HepG2 (cell line): ENCODE results near the gene KCNK15. TPM values are rescaled to one million over a fixed set of nuclear protein-coding genes. Genes with fewer than 3 reads are reported as not detected.

ENCODE experiments used
- ARNTL ChIP-seq: sonication (generic); formaldehyde crosslinking; IDR thresholded peaks from 2 replicates; pipeline ENCODE4 v1.4.0; 2020; ENCODE audit warnings: mild to moderate bottlenecking, missing genetic modification reagents
- BCL3 ChIP-seq: sonication (generic); formaldehyde crosslinking; IDR thresholded peaks from 2 replicates; pipeline ENCODE4 v1.5.1; 2020; ENCODE audit warnings: mild to moderate bottlenecking, missing genetic modification reagents, moderate library complexity
- CEBPB ChIP-seq: IDR thresholded peaks from 2 replicates; pipeline ENCODE4 v1.6.1; 2011; ENCODE audit warnings: low read depth, low read length, improper control_type of control experiment, borderline replicate concordance
- CHD2 ChIP-seq: IDR thresholded peaks from 2 replicates; pipeline ENCODE4 v1.6.1; 2011; ENCODE audit warnings: low read depth, low read length, improper control_type of control experiment
- FOXA1 ChIP-seq, 2 experiments: fragments of 450-650 bp in 1 of 2; sonication (generic) in 1 of 2; formaldehyde crosslinking in 1 of 2; IDR thresholded peaks; 2 replicates each; pipeline versions ENCODE4 v1.4.0 to v1.6.1; 2016 to 2020; ENCODE audit warnings: missing genetic modification reagents in 1 of 2
- FOXC1 ChIP-seq: sonication (generic); formaldehyde crosslinking; IDR thresholded peaks from 2 replicates; pipeline ENCODE4 v1.8.0; 2022; ENCODE audit warnings: mild to moderate bottlenecking, missing genetic modification reagents, borderline replicate concordance
- GTF3A ChIP-seq: sonication (generic); formaldehyde crosslinking; conservative IDR thresholded peaks from 2 replicates; pipeline ENCODE4 v1.4.0; 2020; ENCODE audit warnings: mild to moderate bottlenecking, missing genetic modification reagents
- IRX3 ChIP-seq: sonication (generic); formaldehyde crosslinking; IDR thresholded peaks from 2 replicates; pipeline ENCODE4 v1.8.1; 2023; ENCODE audit warnings: mild to moderate bottlenecking, low read depth, missing genetic modification reagents, borderline replicate concordance
- MEIS1 ChIP-seq: sonication (generic); formaldehyde crosslinking; IDR thresholded peaks from 2 replicates; pipeline ENCODE4 v1.9.0; 2021; ENCODE audit warnings: mild to moderate bottlenecking, missing genetic modification reagents, moderate library complexity, borderline replicate concordance
- NFYB ChIP-seq: sonication (generic); formaldehyde crosslinking; IDR thresholded peaks from 2 replicates; pipeline ENCODE4 v1.4.0; 2020; ENCODE audit warnings: missing genetic modification reagents
- PBX2 ChIP-seq: IDR thresholded peaks from 2 replicates; pipeline ENCODE4 v1.6.1; 2016; ENCODE audit warnings: control low read depth
- PCBP2 ChIP-seq: fragments of 200-400 bp; formaldehyde crosslinking; optimal IDR thresholded peaks from 2 replicates; pipeline ENCODE3; 2018; ENCODE audit warnings: low read length, low read depth; ENCODE audit not compliant: poor library complexity, severe bottlenecking
- RAD21 ChIP-seq: fragments of 450-650 bp; formaldehyde crosslinking; IDR thresholded peaks from 2 replicates; pipeline ENCODE4 v1.5.0; 2020; ENCODE audit warnings: mild to moderate bottlenecking
- RNF219 ChIP-seq: sonication (generic); formaldehyde crosslinking; IDR thresholded peaks from 2 replicates; pipeline ENCODE4 v1.5.0; 2020; ENCODE audit warnings: mild to moderate bottlenecking, missing genetic modification reagents
- TBP ChIP-seq: sonication (generic); formaldehyde crosslinking; IDR thresholded peaks from 2 replicates; pipeline ENCODE4 v1.5.0; 2020; ENCODE audit warnings: missing genetic modification reagents
- ZFP1 ChIP-seq: IDR thresholded peaks from 2 replicates; pipeline ENCODE4 v1.6.1; 2016
- ZMAT5 ChIP-seq: sonication (generic); formaldehyde crosslinking; IDR thresholded peaks from 2 replicates; pipeline ENCODE4 v1.5.0; 2020; ENCODE audit warnings: mild to moderate bottlenecking, low read depth, missing genetic modification reagents, borderline replicate concordance
- ZNF263 ChIP-seq: sonication (generic); formaldehyde crosslinking; IDR thresholded peaks from 2 replicates; pipeline ENCODE4 v1.4.0; 2020; ENCODE audit warnings: missing genetic modification reagents
- ZNF276 ChIP-seq: sonication (generic); formaldehyde crosslinking; IDR thresholded peaks from 2 replicates; pipeline ENCODE4 v1.4.0; 2020; ENCODE audit warnings: mild to moderate bottlenecking, low read depth, missing genetic modification reagents
- ZNF354B ChIP-seq: sonication (generic); formaldehyde crosslinking; IDR thresholded peaks from 2 replicates; pipeline ENCODE4 v1.8.0; 2022; ENCODE audit warnings: mild to moderate bottlenecking, missing genetic modification reagents
- ZNF367 ChIP-seq: sonication (generic); formaldehyde crosslinking; IDR thresholded peaks from 2 replicates; pipeline ENCODE4 v1.4.0; 2020; ENCODE audit warnings: missing genetic modification reagents, borderline replicate concordance
- ZNF430 ChIP-seq: sonication (generic); formaldehyde crosslinking; IDR thresholded peaks from 2 replicates; pipeline ENCODE4 v1.9.0; 2021; ENCODE audit warnings: mild to moderate bottlenecking, missing genetic modification reagents
- ZNF446 ChIP-seq: sonication (generic); formaldehyde crosslinking; IDR thresholded peaks from 2 replicates; pipeline ENCODE4 v1.5.0; 2020; ENCODE audit warnings: mild to moderate bottlenecking, missing genetic modification reagents
- ZNF816 ChIP-seq: sonication (generic); formaldehyde crosslinking; IDR thresholded peaks from 2 replicates; pipeline ENCODE4 v1.8.0; 2022; ENCODE audit warnings: missing genetic modification reagents, mild to moderate bottlenecking, borderline replicate concordance
- ZSCAN20 ChIP-seq: sonication (generic); formaldehyde crosslinking; IDR thresholded peaks from 2 replicates; pipeline ENCODE4 v1.4.0; 2020; ENCODE audit warnings: missing genetic modification reagents, mild to moderate bottlenecking, borderline replicate concordance
- polyA plus RNA-seq, 8 experiments: library from polyadenylated mRNA; depleted of rRNA in 3 of 8; stranded (reverse) in 7 of 8; unstranded in 1 of 8; fragments of >200 nt; fragmentation: Illumina TruSeq in 4 of 8; extraction: Trizol in 4 of 8; gene quantifications; 2 replicates each; pipeline versions ENCODE4 v1.2.1 to v1.2.3, GENCODE V29; 2011 to 2016; ENCODE audit warnings: low read depth in 4 of 8, missing spikeins in 1 of 8, mixed read lengths in 1 of 8; ENCODE audit not compliant: insufficient read depth in 1 of 8
- total RNA-seq, 5 experiments: library from RNA; depleted of rRNA; stranded (reverse); fragments of >200 nt; fragmentation: Illumina TruSeq; extraction: Trizol; gene quantifications; 2 replicates each; pipeline ENCODE4 v1.2.3, GENCODE V29; 2016; ENCODE audit warnings: low read depth in 1 of 5

The KCNK15 gene
- total and polyA plus RNA-seq, 2 of the 13 experiments (the other 11 are each of a cell fraction or from before 2014, with no cell fraction given), result 0.03 TPM; not detected in 1

GRCh38 chr20:44780226-44780625 is 34.6 kb downstream of the KCNK15 start (continued):
- peak; percentile 35 for TF ChIP-seq NFYB (CRISPR knock-in tag)
- peak; percentile 67; the same call in 1 of the 2 replicates for TF ChIP-seq ZNF367 (CRISPR knock-in tag)
- 0 out of 2 replicates have a peak, but pooled peaks have one; percentile 45 for TF ChIP-seq FOXC1 (CRISPR knock-in tag)
- peak; percentile 63; the same call in 1 of the 2 replicates for TF ChIP-seq ZNF430 (CRISPR knock-in tag)
- no peak; the same call in 1 of the 2 replicates for TF ChIP-seq ZNF816 (CRISPR knock-in tag)
- no peak for TF ChIP-seq FOXA1 (IDR thresholded peaks at IDR 0.05)
- no peak for TF ChIP-seq FOXA1 (CRISPR knock-in tag; IDR thresholded peaks at IDR 0.05)
- no peak for TF ChIP-seq CHD2
- TF ChIP-seq RNF219 (CRISPR knock-in tag), result no peak
- TF ChIP-seq ZNF354B (CRISPR knock-in tag), result no peak
- TF ChIP-seq RAD21 (CRISPR knock-in tag), result no peak
- TF ChIP-seq BCL3 (CRISPR knock-in tag), result no peak
- TF ChIP-seq PBX2 (CRISPR knock-in tag), result no peak
- peak; percentile 55; the same call in 1 of the 2 replicates for TF ChIP-seq IRX3 (CRISPR knock-in tag)
- TF ChIP-seq GTF3A (CRISPR knock-in tag), result no peak
- no peak for TF ChIP-seq ZMAT5 (CRISPR knock-in tag)
- TF ChIP-seq ZNF446, result peak; percentile 53; the same call in 1 of the 2 replicates
- no peak for TF ChIP-seq ZNF276 (CRISPR knock-in tag)
- TF ChIP-seq ZNF263 (CRISPR knock-in tag), result peak; percentile 64
- TF ChIP-seq ZSCAN20 (CRISPR knock-in tag), result peak; percentile 80; the same call in 1 of the 2 replicates
- TF ChIP-seq PCBP2, result no peak
- no peak for TF ChIP-seq ARNTL (CRISPR knock-in tag)
- TF ChIP-seq TBP (CRISPR knock-in tag), result no peak
- no peak; the same call in 1 of the 2 replicates for TF ChIP-seq ZFP1 (CRISPR knock-in tag)
- TF ChIP-seq CEBPB, result no peak
- TF ChIP-seq MEIS1 (CRISPR knock-in tag), result no peak
